IPS-11a (cell line): ENCODE measurements around the gene TRMT10B.

Experiments
- H3K4me3 ChIP-seq: one replicate; pipeline ENCODE4 v1.5.1; 2013; ENCODE audit warnings: low read depth, low read length, control low read depth

Gene TRMT10B, protein sequence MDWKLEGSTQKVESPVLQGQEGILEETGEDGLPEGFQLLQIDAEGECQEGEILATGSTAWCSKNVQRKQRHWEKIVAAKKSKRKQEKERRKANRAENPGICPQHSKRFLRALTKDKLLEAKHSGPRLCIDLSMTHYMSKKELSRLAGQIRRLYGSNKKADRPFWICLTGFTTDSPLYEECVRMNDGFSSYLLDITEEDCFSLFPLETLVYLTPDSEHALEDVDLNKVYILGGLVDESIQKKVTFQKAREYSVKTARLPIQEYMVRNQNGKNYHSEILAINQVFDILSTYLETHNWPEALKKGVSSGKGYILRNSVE

GRCh38 chr9:37753489-37754190, at the start of gene TRMT10B:
Gene TRMT10B, plus strand, starts transcription at chr9:37753805. Its CDS starts 8,127 bp downstream, at chr9:37761932.
- peak within 1 kb of the TSS; percentile 84 for H3K4me3 ChIP-seq

DNA sequence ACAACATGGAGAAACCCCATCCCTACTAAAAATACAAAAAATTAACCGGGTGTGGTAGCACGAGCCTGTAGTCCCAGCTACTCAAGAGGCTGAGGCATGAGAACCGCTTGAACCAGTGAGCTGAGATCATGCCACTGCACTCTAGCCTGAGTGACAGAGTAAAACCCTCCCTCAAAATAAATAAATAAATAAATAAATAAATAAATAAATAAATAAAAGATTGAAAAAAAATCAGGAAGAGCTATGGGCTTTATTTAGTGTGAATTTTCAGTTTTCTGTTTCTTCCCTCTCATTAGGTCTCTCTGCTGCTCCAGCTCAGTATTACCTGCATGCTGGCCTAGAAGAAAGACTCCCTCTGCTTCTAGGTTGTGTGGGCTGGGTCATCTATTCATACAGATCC, 47.8 kb upstream of the TRMT10B start:
- H3K4me3 ChIP-seq: no peak overlapping the region

DNA sequence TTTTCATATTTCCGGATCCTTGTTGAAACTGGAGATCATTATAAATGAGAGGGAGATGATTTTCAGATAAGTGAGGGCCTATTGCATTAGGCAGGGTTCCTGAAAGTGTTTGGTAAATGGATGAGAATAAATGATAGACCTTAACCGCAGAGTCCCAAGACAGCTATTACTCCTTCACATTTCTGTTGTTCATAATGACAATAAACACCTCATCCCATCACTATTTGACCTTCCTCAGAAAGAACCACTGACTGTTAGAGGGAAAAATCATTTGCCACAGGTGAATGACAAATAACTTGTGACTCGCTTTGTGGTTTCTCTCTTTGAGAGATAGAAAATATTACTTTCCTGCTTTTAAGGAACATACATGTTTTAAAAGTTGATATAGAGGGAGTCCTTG, 47.3 kb upstream of the TRMT10B start:
- no peak overlapping the region for H3K4me3 ChIP-seq

- H3K4me3 ChIP-seq: no peak overlapping the region
Measured at GRCh38 chr9:37707748-37708147, 45.9 kb upstream of the TRMT10B start.

DNA sequence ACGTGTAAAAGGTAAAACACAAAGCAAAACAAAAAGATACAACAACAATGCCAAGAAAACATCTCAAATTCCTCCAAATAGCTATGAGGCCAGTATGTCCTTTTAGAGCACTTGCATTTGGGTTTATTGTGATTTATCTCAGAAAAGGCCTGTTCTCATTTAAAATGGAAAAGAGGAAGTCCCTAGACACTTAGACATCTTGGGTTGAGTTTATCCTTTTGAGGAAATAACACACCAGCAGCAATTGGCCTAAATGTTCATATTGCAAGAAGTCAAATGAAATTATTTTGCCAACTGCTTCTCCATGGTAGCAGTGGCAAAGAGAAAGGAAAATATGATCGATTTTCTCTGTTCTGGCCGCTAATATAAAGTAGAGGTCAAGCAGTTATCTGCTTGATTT, 43.6 kb upstream of the TRMT10B start:
- H3K4me3 ChIP-seq: no peak overlapping the region

DNA sequence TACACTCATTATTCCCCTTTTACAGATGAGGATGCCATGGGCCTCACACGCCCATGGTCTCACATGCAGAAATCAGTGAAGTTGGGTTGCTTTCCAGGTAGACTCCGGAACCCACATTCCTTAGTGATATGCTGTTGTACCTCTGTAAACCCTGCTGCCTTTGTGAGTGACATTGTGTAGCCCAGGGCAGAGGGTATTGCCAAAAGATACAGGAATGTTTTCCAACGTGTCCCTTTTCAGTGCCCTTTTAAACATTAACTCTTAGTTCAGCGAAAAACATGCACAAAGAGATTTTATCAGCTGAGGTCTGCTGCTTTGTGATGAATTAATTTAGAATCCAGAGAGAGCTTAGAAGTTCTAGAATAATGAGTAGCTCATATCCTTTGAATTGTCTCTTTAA, 38.3 kb upstream of the TRMT10B start:
- no peak overlapping the region for H3K4me3 ChIP-seq

- H3K4me3 ChIP-seq: no peak overlapping the region
Measured at GRCh38 chr9:37715991-37716505, 37.6 kb upstream of the TRMT10B start.

DNA sequence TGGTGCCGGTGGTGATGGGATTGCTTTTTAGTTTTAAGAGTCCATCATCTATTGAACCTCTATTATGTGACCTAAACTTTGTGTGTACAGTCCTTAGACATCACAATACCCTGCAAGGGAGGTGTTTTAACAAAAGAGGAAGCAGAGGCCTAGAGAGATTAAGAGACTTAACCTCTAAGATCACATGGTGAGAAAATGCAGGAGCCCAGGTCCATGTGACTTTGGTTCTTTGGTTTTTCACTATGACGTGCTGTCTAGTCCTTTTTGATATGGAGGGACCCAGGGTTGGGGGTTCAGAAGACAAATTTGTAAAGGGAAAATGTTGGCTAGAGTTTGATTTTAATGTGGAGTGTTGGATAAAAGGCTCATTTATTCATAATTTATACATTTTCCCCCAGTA, 34.1 kb upstream of the TRMT10B start:
- H3K4me3 ChIP-seq: no peak overlapping the region

DNA sequence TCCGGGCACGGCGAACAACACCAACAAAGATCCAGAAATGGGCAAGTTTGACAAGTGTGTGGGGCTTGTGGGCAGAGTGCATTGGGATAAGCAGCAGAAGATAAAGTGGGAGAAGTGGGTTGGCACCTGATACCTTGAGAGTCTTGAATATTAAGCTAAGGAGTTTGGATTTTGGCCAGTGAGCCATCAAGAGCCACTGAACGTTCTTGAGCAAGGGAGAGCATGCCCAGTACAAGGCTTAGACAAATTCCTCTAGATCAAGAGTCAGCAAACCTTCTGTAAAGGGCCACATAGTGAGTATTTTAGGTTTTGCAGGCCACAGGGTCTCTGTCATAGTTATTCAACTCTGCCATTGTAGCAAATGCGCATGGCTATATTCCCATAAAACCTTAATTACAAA, 26.6 kb upstream of the TRMT10B start:
- H3K4me3 ChIP-seq: no peak overlapping the region

GRCh38 chr9:37729499-37729898, 24.1 kb upstream of the TRMT10B start:
- H3K4me3 ChIP-seq: no peak overlapping the region

DNA sequence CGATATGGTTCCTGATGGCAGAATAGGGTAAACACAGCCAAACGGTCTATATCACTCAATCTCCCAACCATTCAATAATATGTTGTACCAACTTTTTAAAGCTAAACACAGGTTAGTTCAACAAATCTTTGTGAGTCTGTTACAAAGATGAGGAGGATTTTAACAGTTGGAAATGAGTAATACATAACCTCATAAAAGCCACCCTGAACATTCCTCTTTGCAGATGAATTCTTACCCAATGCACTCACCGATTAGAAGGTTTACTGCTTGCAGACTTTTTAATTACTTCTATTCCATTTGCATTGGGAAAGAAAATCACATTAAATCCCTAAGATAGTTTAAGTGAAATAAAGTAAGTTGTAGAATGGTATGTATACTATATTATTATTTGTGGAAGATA, 23.3 kb upstream of the TRMT10B start:
- H3K4me3 ChIP-seq: no peak overlapping the region

- no peak overlapping the region for H3K4me3 ChIP-seq
Measured at GRCh38 chr9:37730839-37731238, 22.8 kb upstream of the TRMT10B start.

DNA sequence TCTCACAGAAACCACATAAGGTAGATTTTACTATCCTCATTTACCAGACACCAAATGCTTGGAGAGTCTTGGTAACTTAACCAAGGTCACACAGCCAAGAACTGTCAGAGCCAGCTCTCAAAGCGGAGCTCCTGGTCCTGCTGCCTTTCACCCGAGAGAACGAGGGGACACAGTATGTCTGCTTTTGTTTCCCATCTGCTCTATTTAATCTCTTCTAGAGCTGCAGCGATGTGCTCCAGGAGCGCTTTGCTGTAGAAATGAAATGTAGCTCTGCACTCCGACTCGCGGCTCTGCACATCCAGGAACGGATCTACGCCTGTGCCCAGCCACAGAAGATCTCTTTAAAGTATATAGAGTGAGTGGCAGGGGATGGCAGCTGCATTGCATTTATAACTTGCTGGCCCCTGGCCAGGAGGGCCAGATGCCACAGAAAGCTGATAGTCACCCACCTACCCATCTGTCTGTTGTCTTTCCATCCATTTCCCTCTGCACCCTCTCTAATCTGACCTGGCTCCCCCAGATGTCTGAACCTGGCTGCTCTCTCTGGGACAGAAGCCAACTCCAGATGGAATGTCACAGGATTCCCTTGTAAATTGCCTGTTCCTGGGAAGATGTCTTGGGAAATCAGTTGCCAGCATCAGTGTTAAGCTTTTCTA, 21.4 kb upstream of the TRMT10B start:
- H3K4me3 ChIP-seq: no peak overlapping the region

- H3K4me3 ChIP-seq: no peak overlapping the region
Measured at GRCh38 chr9:37732952-37733351, 20.7 kb upstream of the TRMT10B start.

GRCh38 chr9:37739222-37739621, 14.4 kb upstream of the TRMT10B start:
- H3K4me3 ChIP-seq: no peak overlapping the region

DNA sequence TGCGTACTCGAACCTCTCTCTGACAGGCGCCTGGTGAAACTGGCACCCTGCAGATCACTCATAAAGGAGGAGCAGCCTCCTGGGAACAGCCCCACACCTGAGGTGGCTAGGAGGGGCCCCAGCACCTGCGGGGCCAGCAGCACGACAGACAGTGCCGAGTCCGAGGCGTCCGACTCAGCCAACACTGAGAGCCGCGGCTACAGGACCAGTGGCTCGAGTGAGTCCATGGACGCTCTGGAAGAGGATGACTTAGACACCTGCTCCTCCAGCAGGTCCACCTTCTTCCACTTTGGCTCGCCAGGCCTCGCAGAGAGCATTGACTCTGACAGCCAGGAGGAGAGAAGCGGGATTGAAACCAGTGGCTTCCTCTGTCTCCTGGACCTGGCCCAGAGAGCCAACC, 13.5 kb upstream of the TRMT10B start:
- H3K4me3 ChIP-seq: no peak overlapping the region

DNA sequence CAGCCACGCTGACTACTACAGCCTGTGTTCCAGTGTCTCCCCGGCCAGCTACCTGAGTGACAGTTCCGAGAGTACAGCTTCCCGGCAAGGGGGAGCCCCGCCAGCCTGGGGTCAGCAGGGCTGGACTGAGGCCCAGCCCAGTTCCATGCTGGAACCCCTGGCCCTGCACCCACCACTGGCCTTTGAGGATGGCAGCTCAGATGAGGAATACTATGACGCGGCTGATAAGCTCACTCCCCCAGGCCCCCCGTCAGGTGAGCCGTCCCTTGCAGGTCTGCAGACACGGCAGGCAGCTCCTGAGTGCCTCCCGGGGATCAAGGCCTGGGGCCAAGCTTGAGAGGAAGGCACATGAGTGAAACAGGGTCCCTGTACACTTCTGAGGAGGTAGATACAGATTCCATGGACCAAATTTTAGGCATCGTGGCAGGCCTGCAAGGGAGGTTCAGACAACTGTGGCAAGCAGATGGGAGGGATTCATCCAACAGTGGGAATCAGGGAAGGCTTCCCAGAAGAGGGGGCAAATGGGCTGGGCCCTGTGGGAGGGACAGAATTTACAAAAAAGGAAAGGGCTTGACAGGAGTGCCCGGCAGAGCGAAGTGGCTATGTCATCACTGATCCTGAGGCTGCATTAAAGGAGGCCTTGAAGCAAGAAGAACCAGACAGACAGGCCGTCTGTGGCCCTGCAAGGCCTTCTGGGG, 12.8 kb upstream of the TRMT10B start:
- H3K4me3 ChIP-seq: no peak overlapping the region

- H3K4me3 ChIP-seq: no peak overlapping the region
Measured at GRCh38 chr9:37745970-37746369, 7.6 kb upstream of the TRMT10B start.

- no peak overlapping the region for H3K4me3 ChIP-seq
Measured at GRCh38 chr9:37746448-37747270, 6.9 kb upstream of the TRMT10B start.

- H3K4me3 ChIP-seq: no peak overlapping the region
Measured at GRCh38 chr9:37747271-37747753, 6.3 kb upstream of the TRMT10B start.
